ENCODE data around the gene DENND1B. TPM values are rescaled to one million over a fixed set of nuclear protein-coding genes. Genes with fewer than 3 reads are reported as not detected.
A peak's percentile ranks its signal among the peaks of the same experiment; 100 is the strongest.

The DENND1B gene
- polyA plus RNA-seq, 1 donor (not counting 4 experiments of a cell fraction or from before 2014, with no cell fraction given), result 7.6 TPM

DNA sequence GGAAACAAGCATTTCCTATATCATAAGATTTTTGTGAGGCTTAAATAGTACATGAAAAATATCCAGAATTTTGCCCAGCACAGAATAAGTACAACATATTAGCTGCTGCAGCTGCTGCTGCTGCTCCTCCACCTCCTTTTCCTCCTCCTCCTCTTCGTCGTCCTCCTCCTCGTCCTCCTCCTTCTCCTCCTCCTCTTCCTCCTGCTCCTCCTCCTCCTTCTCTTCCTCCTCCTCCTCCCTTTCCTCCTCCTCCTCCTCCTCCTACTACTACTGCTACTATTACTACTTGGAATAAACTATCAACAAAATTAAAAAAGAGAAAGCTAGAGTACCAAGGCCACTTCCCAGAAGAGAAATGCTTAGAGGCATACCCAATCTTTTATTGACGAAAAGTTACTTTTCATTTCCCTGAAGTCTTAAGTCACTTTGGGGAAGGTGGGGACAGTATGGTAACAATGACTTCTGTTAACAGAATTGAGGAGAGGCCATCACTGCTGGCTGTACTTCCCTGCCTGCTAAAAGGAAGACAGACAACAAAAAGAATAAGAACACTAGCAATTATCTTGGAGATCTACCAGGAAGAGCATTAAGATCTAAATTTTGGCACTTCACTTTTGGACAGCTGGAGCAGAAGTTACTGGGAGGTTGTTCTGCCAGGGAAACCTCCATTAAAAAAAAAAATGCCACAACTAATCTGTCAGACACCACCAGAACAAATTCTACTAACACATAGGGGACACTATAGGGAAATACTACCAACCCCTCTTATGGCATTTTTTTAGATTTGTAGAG is 7.1 kb downstream of the DENND1B start:
- Histone ChIP-seq H3K4me1 (ENCODE audit: control insufficient read depth, extremely low read depth, insufficient read depth, low read length) (peaks cover 5% of the 10 kb centered on the region), H3K4me3 (ENCODE audit: control insufficient read depth in 2 of 3, extremely low read depth in 1 of 3, insufficient read depth in 2 of 3, low read depth in 1 of 3, low read length in 3 of 3) (no peak overlapping the region), H3K9me1 (ENCODE audit: control insufficient read depth, extremely low read depth, insufficient read depth, low read length) (no peaks in the 10 kb centered on the region), H3K27ac (ENCODE audit: control insufficient read depth, insufficient read depth, low read length) (no peak overlapping the region), H2AFZ (ENCODE audit: control insufficient read depth, low read length) (no peak overlapping the region), H3K9ac (ENCODE audit: control insufficient read depth, extremely low read depth, insufficient read depth, low read length) (no peak overlapping the region), H4K20me1 (ENCODE audit: control insufficient read depth, extremely low read depth, insufficient read depth, low read length) (no peaks in the 10 kb centered on the region), H3K9me3 (ENCODE audit: control insufficient read depth, low read depth, low read length) (no peaks in the 10 kb centered on the region), H3K79me2 (ENCODE audit: control insufficient read depth, insufficient read depth, low read length) (peaks cover 26% of the 10 kb centered on the region), H3K4me2 (ENCODE audit: control insufficient read depth, extremely low read depth, insufficient read depth, low read depth, low read length) (no peak overlapping the region), H3K36me3 (ENCODE audit: control insufficient read depth in 2 of 2, extremely low read depth in 1 of 2, insufficient read depth in 2 of 2, low read length in 2 of 2) (peaks cover 1 to 4% of the 10 kb centered on the region in 2 experiments), H3K27me3 (ENCODE audit: control insufficient read depth, extremely low read depth, insufficient read depth, low read length) (no peaks in the 10 kb centered on the region)
- FAIRE-seq, result peak; percentile 9
- TF ChIP-seq EZH2 (IDR thresholded peaks at IDR 0.05; ENCODE audit: low read length), result no peak
- TF ChIP-seq, protein P1, sequence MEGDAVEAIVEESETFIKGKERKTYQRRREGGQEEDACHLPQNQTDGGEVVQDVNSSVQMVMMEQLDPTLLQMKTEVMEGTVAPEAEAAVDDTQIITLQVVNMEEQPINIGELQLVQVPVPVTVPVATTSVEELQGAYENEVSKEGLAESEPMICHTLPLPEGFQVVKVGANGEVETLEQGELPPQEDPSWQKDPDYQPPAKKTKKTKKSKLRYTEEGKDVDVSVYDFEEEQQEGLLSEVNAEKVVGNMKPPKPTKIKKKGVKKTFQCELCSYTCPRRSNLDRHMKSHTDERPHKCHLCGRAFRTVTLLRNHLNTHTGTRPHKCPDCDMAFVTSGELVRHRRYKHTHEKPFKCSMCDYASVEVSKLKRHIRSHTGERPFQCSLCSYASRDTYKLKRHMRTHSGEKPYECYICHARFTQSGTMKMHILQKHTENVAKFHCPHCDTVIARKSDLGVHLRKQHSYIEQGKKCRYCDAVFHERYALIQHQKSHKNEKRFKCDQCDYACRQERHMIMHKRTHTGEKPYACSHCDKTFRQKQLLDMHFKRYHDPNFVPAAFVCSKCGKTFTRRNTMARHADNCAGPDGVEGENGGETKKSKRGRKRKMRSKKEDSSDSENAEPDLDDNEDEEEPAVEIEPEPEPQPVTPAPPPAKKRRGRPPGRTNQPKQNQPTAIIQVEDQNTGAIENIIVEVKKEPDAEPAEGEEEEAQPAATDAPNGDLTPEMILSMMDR (optimal IDR thresholded peaks at IDR 0.05 in 1 of 3, IDR thresholded peaks at IDR 0.05 in 1 of 3, conservative IDR thresholded peaks at IDR 0.05 in 1 of 3; ENCODE audit: extremely low read depth in 1 of 3, insufficient read depth in 2 of 3, low read length in 3 of 3), result no peak
- dilution Hi-C loops (cut with MboI; ENCODE audit: extremely low pct_ligation_motif_present, low sequenced_read_pairs), result no loop called here
- no peak for DNase-seq (ENCODE audit: low read depth, low spot score)

DNA sequence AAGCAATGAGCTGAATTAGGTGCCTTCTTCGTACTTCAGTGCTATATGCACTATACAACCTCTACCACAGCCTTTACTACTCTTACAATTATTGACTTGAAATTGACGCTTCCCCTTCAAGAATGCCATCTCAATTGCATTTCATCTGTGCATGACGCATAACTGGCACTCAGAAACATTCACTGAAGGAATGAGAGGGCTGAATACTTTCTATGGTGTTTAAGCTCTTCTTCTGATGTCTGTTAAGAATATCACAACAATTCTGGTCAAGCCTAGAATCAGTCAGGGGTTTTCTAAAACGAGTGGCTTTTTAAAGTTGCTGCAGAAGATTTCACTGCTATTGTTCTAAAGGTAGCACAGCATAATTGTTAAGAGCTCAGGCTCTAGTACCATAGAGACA is 11.5 kb downstream of the DENND1B start:
- FAIRE-seq (no peak), DNase-seq (ENCODE audit: low read depth, low spot score) (no peak)
- Histone ChIP-seq H3K4me3 (ENCODE audit: control insufficient read depth in 2 of 3, extremely low read depth in 1 of 3, insufficient read depth in 2 of 3, low read depth in 1 of 3, low read length in 3 of 3) (no peak overlapping the region), H3K36me3 (ENCODE audit: control insufficient read depth in 2 of 2, extremely low read depth in 1 of 2, insufficient read depth in 2 of 2, low read length in 2 of 2) (no peaks in the 10 kb centered on the region), H3K27ac (ENCODE audit: control insufficient read depth, insufficient read depth, low read length) (no peak overlapping the region), H3K79me2 (ENCODE audit: control insufficient read depth, insufficient read depth, low read length) (peaks cover 2% of the 10 kb centered on the region), H2AFZ (ENCODE audit: control insufficient read depth, low read length) (no peak overlapping the region), H3K4me2 (ENCODE audit: control insufficient read depth, extremely low read depth, insufficient read depth, low read depth, low read length) (no peak overlapping the region), H3K9ac (ENCODE audit: control insufficient read depth, extremely low read depth, insufficient read depth, low read length) (no peak overlapping the region), H3K9me1 (ENCODE audit: control insufficient read depth, extremely low read depth, insufficient read depth, low read length) (no peaks in the 10 kb centered on the region), H4K20me1 (ENCODE audit: control insufficient read depth, extremely low read depth, insufficient read depth, low read length) (no peaks in the 10 kb centered on the region), H3K27me3 (ENCODE audit: control insufficient read depth, extremely low read depth, insufficient read depth, low read length) (no peaks in the 10 kb centered on the region), H3K9me3 (ENCODE audit: control insufficient read depth, low read depth, low read length) (no peaks in the 10 kb centered on the region), H3K4me1 (ENCODE audit: control insufficient read depth, extremely low read depth, insufficient read depth, low read length) (peaks cover 7% of the 10 kb centered on the region)
- dilution Hi-C loops (cut with MboI; ENCODE audit: extremely low pct_ligation_motif_present, low sequenced_read_pairs), result no loop called here
- no peak for TF ChIP-seq EZH2 (IDR thresholded peaks at IDR 0.05; ENCODE audit: low read length)
